SK-N-SH (cell line): Measurements from ENCODE around the gene PDPK1.

Source experiments
- EP300 ChIP-seq, 2 experiments: IDR thresholded peaks; 2 replicates each; pipeline versions ENCODE4 v1.4.0 to v1.6.1; 2012; ENCODE audit warnings: borderline replicate concordance in 1 of 2, low read depth in 1 of 2, low read length in 1 of 2
- JUND ChIP-seq: IDR thresholded peaks from 2 replicates; pipeline ENCODE4 v1.4.0; 2012
- MXI1 ChIP-seq: IDR thresholded peaks from 2 replicates; pipeline ENCODE4 v1.6.1; 2012; ENCODE audit warnings: mild to moderate bottlenecking, low read depth, low read length, improper control_type of control experiment
- POLR2AphosphoS5 ChIP-seq: IDR thresholded peaks from 2 replicates; pipeline ENCODE4 v1.6.1; 2012; ENCODE audit warnings: low read depth, low read length
- SIN3A ChIP-seq: IDR thresholded peaks from 2 replicates; pipeline ENCODE4 v1.6.1; 2012; ENCODE audit warnings: low read depth, mild to moderate bottlenecking, low read length, moderate library complexity, borderline replicate concordance
- YY1 ChIP-seq: IDR thresholded peaks from 2 replicates; pipeline ENCODE4 v1.4.0; 2012; ENCODE audit warnings: low read depth, mild to moderate bottlenecking
- TF ChIP-seq, protein P1 (sequence below): fragments of 200-600 bp; sonication (generic); IDR thresholded peaks from 2 replicates; pipeline ENCODE4 v1.6.1; 2017; ENCODE audit warnings: antibody characterized with exemption, mild to moderate bottlenecking, moderate library complexity
- TF ChIP-seq, protein P2 (sequence below): fragments of 150-350 bp; IDR thresholded peaks from 2 replicates; pipeline ENCODE4 v1.6.1; 2017; ENCODE audit warnings: antibody characterized with exemption, low read length, low read depth, borderline replicate concordance

DNA sequence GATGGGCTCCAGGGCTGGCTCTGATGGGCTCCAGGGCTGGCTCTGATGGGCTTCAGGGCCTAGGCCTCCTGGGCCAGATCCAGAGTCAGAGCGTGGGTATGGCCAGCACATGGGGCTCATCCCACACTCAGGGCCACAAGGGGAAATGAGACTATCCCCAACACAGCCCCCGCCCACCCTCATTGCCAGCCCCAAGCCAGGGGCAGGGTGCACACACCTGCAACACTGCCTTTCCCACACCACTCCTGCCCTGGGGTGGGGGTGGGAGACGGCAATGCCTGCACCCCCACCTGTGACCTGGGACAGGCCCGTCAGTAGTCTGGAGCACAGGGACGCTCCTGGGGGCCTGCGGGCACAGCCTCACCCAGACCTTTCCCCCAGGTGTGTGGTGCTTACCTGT, 38.4 kb upstream of the PDPK1 start:
- TF ChIP-seq, protein P1, sequence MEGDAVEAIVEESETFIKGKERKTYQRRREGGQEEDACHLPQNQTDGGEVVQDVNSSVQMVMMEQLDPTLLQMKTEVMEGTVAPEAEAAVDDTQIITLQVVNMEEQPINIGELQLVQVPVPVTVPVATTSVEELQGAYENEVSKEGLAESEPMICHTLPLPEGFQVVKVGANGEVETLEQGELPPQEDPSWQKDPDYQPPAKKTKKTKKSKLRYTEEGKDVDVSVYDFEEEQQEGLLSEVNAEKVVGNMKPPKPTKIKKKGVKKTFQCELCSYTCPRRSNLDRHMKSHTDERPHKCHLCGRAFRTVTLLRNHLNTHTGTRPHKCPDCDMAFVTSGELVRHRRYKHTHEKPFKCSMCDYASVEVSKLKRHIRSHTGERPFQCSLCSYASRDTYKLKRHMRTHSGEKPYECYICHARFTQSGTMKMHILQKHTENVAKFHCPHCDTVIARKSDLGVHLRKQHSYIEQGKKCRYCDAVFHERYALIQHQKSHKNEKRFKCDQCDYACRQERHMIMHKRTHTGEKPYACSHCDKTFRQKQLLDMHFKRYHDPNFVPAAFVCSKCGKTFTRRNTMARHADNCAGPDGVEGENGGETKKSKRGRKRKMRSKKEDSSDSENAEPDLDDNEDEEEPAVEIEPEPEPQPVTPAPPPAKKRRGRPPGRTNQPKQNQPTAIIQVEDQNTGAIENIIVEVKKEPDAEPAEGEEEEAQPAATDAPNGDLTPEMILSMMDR = no peak
- TF ChIP-seq SIN3A (no peak), YY1 (no peak), POLR2AphosphoS5 (no peak), JUND (no peak), MXI1 (no peak), EP300 (IDR thresholded peaks at IDR 0.05; ENCODE audit: borderline replicate concordance in 1 of 2, low read depth in 1 of 2, low read length in 1 of 2) (no peak)
- TF ChIP-seq, protein P2, sequence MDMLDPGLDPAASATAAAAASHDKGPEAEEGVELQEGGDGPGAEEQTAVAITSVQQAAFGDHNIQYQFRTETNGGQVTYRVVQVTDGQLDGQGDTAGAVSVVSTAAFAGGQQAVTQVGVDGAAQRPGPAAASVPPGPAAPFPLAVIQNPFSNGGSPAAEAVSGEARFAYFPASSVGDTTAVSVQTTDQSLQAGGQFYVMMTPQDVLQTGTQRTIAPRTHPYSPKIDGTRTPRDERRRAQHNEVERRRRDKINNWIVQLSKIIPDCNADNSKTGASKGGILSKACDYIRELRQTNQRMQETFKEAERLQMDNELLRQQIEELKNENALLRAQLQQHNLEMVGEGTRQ = no peak
